ENCODE data around the gene GPR132. TPM values are rescaled to one million over a fixed set of nuclear protein-coding genes. Genes with fewer than 3 reads are reported as not detected.

The GPR132 gene
- total RNA-seq, 2 donors from 2014 or later: 0.67 to 1.2 TPM

- Histone ChIP-seq H3K4me1 (peaks cover 0 to 49% of the 10 kb centered on the region in 2 donors), H3K4me3 (no peak overlapping the region), H3K27ac (peak overlapping the region in 1 of 2 donors; percentile 24), H3K9me3 (no peaks in the 10 kb centered on the region), H3K36me3 (no peaks in the 10 kb centered on the region), H3K27me3 (no peaks in the 10 kb centered on the region)
- TF ChIP-seq, protein P1, sequence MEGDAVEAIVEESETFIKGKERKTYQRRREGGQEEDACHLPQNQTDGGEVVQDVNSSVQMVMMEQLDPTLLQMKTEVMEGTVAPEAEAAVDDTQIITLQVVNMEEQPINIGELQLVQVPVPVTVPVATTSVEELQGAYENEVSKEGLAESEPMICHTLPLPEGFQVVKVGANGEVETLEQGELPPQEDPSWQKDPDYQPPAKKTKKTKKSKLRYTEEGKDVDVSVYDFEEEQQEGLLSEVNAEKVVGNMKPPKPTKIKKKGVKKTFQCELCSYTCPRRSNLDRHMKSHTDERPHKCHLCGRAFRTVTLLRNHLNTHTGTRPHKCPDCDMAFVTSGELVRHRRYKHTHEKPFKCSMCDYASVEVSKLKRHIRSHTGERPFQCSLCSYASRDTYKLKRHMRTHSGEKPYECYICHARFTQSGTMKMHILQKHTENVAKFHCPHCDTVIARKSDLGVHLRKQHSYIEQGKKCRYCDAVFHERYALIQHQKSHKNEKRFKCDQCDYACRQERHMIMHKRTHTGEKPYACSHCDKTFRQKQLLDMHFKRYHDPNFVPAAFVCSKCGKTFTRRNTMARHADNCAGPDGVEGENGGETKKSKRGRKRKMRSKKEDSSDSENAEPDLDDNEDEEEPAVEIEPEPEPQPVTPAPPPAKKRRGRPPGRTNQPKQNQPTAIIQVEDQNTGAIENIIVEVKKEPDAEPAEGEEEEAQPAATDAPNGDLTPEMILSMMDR (IDR thresholded peaks at IDR 0.05): no peak
- no peak for DNase-seq (ENCODE audit: low spot score)
Observed at GRCh38 chr14:105058521-105059034, 6.7 kb downstream of the GPR132 start.

GRCh38 chr14:105056303-105056831, 8.9 kb downstream of the GPR132 start:
- H3K9me3 ChIP-seq: no peaks in the 10 kb centered on the region

GRCh38 chr14:105055736-105056302, 9.4 kb downstream of the GPR132 start:
- TF ChIP-seq, protein P1 (IDR thresholded peaks at IDR 0.05): no peak
- no peaks in the 10 kb centered on the region for H3K9me3 ChIP-seq
- no peak for DNase-seq (ENCODE audit: low spot score)
- H3K27me3 ChIP-seq: no peaks in the 10 kb centered on the region
- no peaks in the 10 kb centered on the region for H3K36me3 ChIP-seq
- H3K4me3 ChIP-seq: no peak overlapping the region
- no peak overlapping the region for H3K27ac ChIP-seq
- peaks cover 0 to 24% of the 10 kb centered on the region in 2 donors for H3K4me1 ChIP-seq

More at GRCh38 chr14:105056303-105056831, 8.9 kb downstream of the GPR132 start:
- TF ChIP-seq, protein P1 (IDR thresholded peaks at IDR 0.05): no peak
- no peak for DNase-seq (ENCODE audit: low spot score)
- H3K4me3 ChIP-seq: no peak overlapping the region
- peaks cover 0 to 30% of the 10 kb centered on the region in 2 donors for H3K4me1 ChIP-seq
- no peaks in the 10 kb centered on the region for H3K27me3 ChIP-seq
- H3K36me3 ChIP-seq: no peaks in the 10 kb centered on the region
- H3K27ac ChIP-seq: no peak overlapping the region

DNA sequence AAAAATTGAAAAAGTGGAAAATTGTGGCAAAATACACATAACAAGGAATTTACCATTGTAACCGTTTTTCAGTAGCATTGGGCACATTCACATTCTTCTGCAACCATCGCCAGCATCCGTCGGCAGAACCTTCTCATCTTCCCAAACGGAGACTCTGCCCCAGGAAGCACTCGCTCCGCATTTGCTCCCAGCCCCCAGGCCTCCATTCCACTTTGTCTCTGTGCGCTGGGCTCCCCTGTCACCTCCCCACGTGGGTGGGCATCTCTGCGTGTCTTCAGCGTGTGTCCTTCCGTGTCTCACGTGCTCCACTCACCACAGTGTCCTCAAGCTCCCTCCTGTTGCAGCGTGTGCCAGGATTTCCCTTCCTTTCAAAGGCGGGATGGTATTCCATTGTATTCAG, 9.9 kb downstream of the GPR132 start:
- TF ChIP-seq, protein P1 (IDR thresholded peaks at IDR 0.05): no peak
- Histone ChIP-seq H3K27ac (no peak overlapping the region), H3K4me1 (peaks cover 0 to 20% of the 10 kb centered on the region in 2 donors), H3K4me3 (no peak overlapping the region), H3K27me3 (no peaks in the 10 kb centered on the region), H3K36me3 (no peaks in the 10 kb centered on the region), H3K9me3 (no peaks in the 10 kb centered on the region)
- no peak for DNase-seq (ENCODE audit: low spot score)

DNA sequence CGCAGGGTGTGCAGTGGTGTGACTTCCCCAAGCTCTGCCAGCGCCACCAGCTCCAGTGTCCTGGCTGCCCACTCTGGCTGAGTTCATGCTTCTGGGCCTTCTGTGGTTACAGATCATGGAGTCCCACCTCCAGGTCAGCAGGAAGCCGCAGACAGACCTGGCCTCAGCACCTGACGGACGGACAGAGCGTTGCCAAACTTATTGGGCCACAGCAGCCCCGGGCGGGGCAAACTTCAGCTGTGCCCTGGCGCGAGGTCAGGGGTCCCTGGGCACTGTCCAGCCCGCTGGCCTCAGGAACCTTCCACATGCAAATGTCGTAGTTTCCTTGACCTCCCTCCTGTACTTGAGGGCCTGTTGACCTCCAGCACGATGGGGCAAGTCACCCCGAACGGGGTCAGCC, 11.2 kb downstream of the GPR132 start:
- Histone ChIP-seq H3K27ac (no peak overlapping the region), H3K27me3 (no peaks in the 10 kb centered on the region), H3K4me3 (no peak overlapping the region), H3K9me3 (no peaks in the 10 kb centered on the region), H3K36me3 (no peaks in the 10 kb centered on the region), H3K4me1 (peaks cover 0 to 6% of the 10 kb centered on the region in 2 donors)
- TF ChIP-seq, protein P1 (IDR thresholded peaks at IDR 0.05): no peak
- DNase-seq (ENCODE audit: low spot score): no peak
